Prostate gland (tissue), 2 donors: ENCODE measurements around the gene ST8SIA6.

Experiments
- CTCF ChIP-seq, 4 experiments: fragments of 200-600 bp in 2 of 4; fragments of 450-650 bp in 2 of 4; sonication (generic) in 2 of 4; IDR thresholded peaks; 1 replicate in 3 of 4; 2 replicates in 1 of 4; pipeline ENCODE4 v1.5.1; 2016 to 2019; ENCODE audit warnings: antibody characterized with exemption in 4 of 4, mild to moderate bottlenecking in 2 of 4, moderate library complexity in 2 of 4
- POLR2A ChIP-seq: fragments of 450-650 bp; IDR thresholded peaks from one replicate; pipeline ENCODE4 v1.6.1; 2016; ENCODE audit warnings: antibody characterized with exemption, mild to moderate bottlenecking

- TF ChIP-seq CTCF (IDR thresholded peaks at IDR 0.05): no peak
- no peak for TF ChIP-seq POLR2A
Measured at GRCh38 chr10:17432723-17433122, 21.7 kb downstream of the ST8SIA6 start.
